Esophagus squamous epithelium (tissue), 4 donors: ENCODE results near the gene POU6F1.

Experiments
- POLR2A ChIP-seq, 4 donors: fragments of 450-650 bp; IDR thresholded peaks; one replicate each; pipeline ENCODE4 v1.6.1; 2017; ENCODE audit warnings: antibody characterized with exemption in 4 of 4, mild to moderate bottlenecking in 4 of 4, moderate library complexity in 3 of 4
- TF ChIP-seq, protein P1 (sequence below), 6 experiments: fragments of 450-650 bp in 4 of 6; fragments of 200-600 bp in 2 of 6; sonication (generic) in 2 of 6; IDR thresholded peaks; one replicate each; pipeline ENCODE4 v1.5.1; 2016 to 2019; ENCODE audit warnings: antibody characterized with exemption in 6 of 6, mild to moderate bottlenecking in 4 of 6, moderate library complexity in 4 of 6

DNA sequence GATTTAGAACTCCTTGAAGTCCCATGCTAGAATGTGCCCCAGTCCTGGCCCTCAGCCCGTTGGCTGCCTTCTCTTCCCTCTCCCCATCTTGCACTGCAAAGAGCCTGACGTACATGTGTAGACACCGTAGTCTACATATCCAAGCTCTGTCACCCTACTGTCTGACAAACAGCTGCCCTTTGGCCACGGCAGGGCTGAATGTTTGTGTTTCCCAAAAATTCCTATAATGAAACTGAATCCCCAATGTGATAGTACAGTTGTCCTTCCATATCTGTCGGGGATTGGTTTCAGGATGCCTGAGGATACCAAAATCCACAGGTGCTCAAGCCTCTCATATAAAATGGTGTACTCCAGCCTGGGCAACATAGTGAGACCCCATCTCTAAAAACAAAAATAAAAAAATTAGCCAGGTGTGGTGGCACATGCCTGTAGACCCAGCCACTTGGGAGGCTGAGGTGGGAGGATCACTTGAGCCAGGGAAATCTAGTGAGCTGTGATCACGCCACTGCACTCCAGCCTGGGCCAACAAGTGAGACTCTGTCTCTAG lies 32.6 kb downstream of the POU6F1 start:
- TF ChIP-seq, protein P1, sequence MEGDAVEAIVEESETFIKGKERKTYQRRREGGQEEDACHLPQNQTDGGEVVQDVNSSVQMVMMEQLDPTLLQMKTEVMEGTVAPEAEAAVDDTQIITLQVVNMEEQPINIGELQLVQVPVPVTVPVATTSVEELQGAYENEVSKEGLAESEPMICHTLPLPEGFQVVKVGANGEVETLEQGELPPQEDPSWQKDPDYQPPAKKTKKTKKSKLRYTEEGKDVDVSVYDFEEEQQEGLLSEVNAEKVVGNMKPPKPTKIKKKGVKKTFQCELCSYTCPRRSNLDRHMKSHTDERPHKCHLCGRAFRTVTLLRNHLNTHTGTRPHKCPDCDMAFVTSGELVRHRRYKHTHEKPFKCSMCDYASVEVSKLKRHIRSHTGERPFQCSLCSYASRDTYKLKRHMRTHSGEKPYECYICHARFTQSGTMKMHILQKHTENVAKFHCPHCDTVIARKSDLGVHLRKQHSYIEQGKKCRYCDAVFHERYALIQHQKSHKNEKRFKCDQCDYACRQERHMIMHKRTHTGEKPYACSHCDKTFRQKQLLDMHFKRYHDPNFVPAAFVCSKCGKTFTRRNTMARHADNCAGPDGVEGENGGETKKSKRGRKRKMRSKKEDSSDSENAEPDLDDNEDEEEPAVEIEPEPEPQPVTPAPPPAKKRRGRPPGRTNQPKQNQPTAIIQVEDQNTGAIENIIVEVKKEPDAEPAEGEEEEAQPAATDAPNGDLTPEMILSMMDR (IDR thresholded peaks at IDR 0.05), result no peak
- TF ChIP-seq POLR2A (IDR thresholded peaks at IDR 0.05), result no peak
